WTC11 (cell line): ENCODE measurements around the gene ARHGAP32. TPM values are rescaled to one million over a fixed set of nuclear protein-coding genes. Genes with fewer than 3 reads are reported as not detected.
A peak's percentile ranks its signal among the peaks of the same experiment; 100 is the strongest.

ENCODE experiments used
- ATAC-seq: fragments of 200-7000 bp; cut with Tn5 transposase; 2 replicates; pipeline ENCODE4 v1.10.0; 2021; ENCODE audit warnings: mild to moderate bottlenecking, moderate library complexity
- CTCF ChIA-PET: fragments of 300-600 bp; sonication (Branson Sonifier 250); formaldehyde crosslinking; loops from one replicate; lab custom pipeline; 2021; ENCODE audit warnings: antibody characterized with exemption; lab: Charles Lee
- POLR2A ChIA-PET: fragments of 350-600 bp; sonication (Branson Sonifier 250); formaldehyde crosslinking; loops from one replicate; lab custom pipeline; 2021; ENCODE audit warnings: antibody characterized with exemption; lab: Charles Lee
- DNase-seq: peaks from one replicate; pipeline ENCODE4 v3.0.0; 2021; ENCODE audit warnings: low spot score
- H3K27ac Mint-ChIP-seq: 2 replicates; pipeline ENCODE4 v1.8.0; 2021; ENCODE audit warnings: mixed read lengths
- H3K27me3 Mint-ChIP-seq: 2 replicates; pipeline ENCODE4 v1.8.0; 2021; ENCODE audit warnings: low read depth, mild to moderate bottlenecking, moderate library complexity, mixed read lengths
- H3K36me3 Mint-ChIP-seq: 2 replicates; pipeline ENCODE4 v1.8.0; 2021; ENCODE audit warnings: mixed read lengths
- H3K4me1 Mint-ChIP-seq: 2 replicates; pipeline ENCODE4 v1.8.0; 2022; ENCODE audit warnings: mixed read lengths
- H3K4me3 Mint-ChIP-seq: 2 replicates; pipeline ENCODE4 v1.8.0; 2021; ENCODE audit warnings: mild to moderate bottlenecking, moderate library complexity, mixed read lengths
- H3K9me3 Mint-ChIP-seq: 2 replicates; pipeline ENCODE4 v1.8.0; 2021; ENCODE audit warnings: mixed read lengths
- CREM ChIP-seq: sonication (generic); formaldehyde crosslinking; IDR thresholded peaks from 2 replicates; pipeline ENCODE4 v1.8.1; 2022; ENCODE audit warnings: mild to moderate bottlenecking, missing genetic modification reagents, moderate library complexity
- ETV6 ChIP-seq: sonication (generic); formaldehyde crosslinking; IDR thresholded peaks from 2 replicates; pipeline ENCODE4 v1.8.1; 2022; ENCODE audit warnings: mild to moderate bottlenecking, missing genetic modification reagents
- FOXJ3 ChIP-seq: sonication (generic); formaldehyde crosslinking; IDR thresholded peaks from 2 replicates; pipeline ENCODE4 v1.9.0; 2021; ENCODE audit warnings: missing genetic modification reagents, mild to moderate bottlenecking, borderline replicate concordance
- IRF2 ChIP-seq: sonication (generic); formaldehyde crosslinking; IDR thresholded peaks from 2 replicates; pipeline ENCODE4 v1.8.0; 2022; ENCODE audit warnings: low read depth, missing genetic modification reagents, borderline replicate concordance
- JAZF1 ChIP-seq: fragments of 250-450 bp; sonication (Bioruptor Pico); IDR thresholded peaks from 2 replicates; pipeline ENCODE4 v1.9.0; 2021; ENCODE audit warnings: moderate library complexity, mild to moderate bottlenecking, inconsistent platforms
- MXD4 ChIP-seq: fragments of 250-450 bp; sonication (Bioruptor Pico); IDR thresholded peaks from 2 replicates; pipeline ENCODE4 v1.8.0; 2021; ENCODE audit warnings: mild to moderate bottlenecking, moderate library complexity, borderline replicate concordance
- NFE2L1 ChIP-seq: sonication (generic); formaldehyde crosslinking; IDR thresholded peaks from 2 replicates; pipeline ENCODE4 v1.8.1; 2023; ENCODE audit warnings: missing genetic modification reagents
- NFYB ChIP-seq: sonication (generic); formaldehyde crosslinking; conservative IDR thresholded peaks from 2 replicates; pipeline ENCODE4 v1.8.0; 2022; ENCODE audit warnings: low read depth, missing genetic modification reagents
- NR1H2 ChIP-seq: sonication (generic); formaldehyde crosslinking; IDR thresholded peaks from 2 replicates; pipeline ENCODE4 v1.9.0; 2021; ENCODE audit warnings: mild to moderate bottlenecking, moderate library complexity, missing genetic modification reagents
- SMAD4 ChIP-seq: sonication (generic); formaldehyde crosslinking; IDR thresholded peaks from 2 replicates; pipeline ENCODE4 v1.8.0; 2022; ENCODE audit warnings: mild to moderate bottlenecking, missing genetic modification reagents
- SOX15 ChIP-seq: fragments of 250-450 bp; sonication (Bioruptor Pico); IDR thresholded peaks from 2 replicates; pipeline ENCODE4 v1.9.0; 2021; ENCODE audit warnings: mild to moderate bottlenecking
- TEAD1 ChIP-seq: sonication (generic); formaldehyde crosslinking; IDR thresholded peaks from 2 replicates; pipeline ENCODE4 v1.8.0; 2022; ENCODE audit warnings: mild to moderate bottlenecking, missing genetic modification reagents
- ZBTB21 ChIP-seq: sonication (generic); formaldehyde crosslinking; IDR thresholded peaks from 2 replicates; pipeline ENCODE4 v1.8.1; 2023; ENCODE audit warnings: mild to moderate bottlenecking, missing genetic modification reagents, borderline replicate concordance
- ZNF219 ChIP-seq: sonication (generic); formaldehyde crosslinking; IDR thresholded peaks from 2 replicates; pipeline ENCODE4 v1.8.0; 2023; ENCODE audit warnings: missing genetic modification reagents, mild to moderate bottlenecking, borderline replicate concordance
- ZNF232 ChIP-seq: sonication (generic); formaldehyde crosslinking; IDR thresholded peaks from 2 replicates; pipeline ENCODE4 v1.8.0; 2022; ENCODE audit warnings: mild to moderate bottlenecking, missing genetic modification reagents
- total RNA-seq: library from RNA; stranded (reverse); gene quantifications from 3 replicates; pipeline ENCODE4 v1.2.3, GENCODE V29; 2021
- TF ChIP-seq, protein P1 (sequence below): sonication (generic); formaldehyde crosslinking; IDR thresholded peaks from 2 replicates; pipeline ENCODE4 v1.8.1; 2022; ENCODE audit warnings: mild to moderate bottlenecking, missing genetic modification reagents, moderate library complexity, borderline replicate concordance
- TF ChIP-seq, protein P2 (sequence below): fragments of 250-450 bp; sonication (Bioruptor Pico); conservative IDR thresholded peaks from 2 replicates; pipeline ENCODE4 v1.9.0; 2021; ENCODE audit warnings: mild to moderate bottlenecking
- TF ChIP-seq, protein P3 (sequence below): sonication (generic); formaldehyde crosslinking; IDR thresholded peaks from 2 replicates; pipeline ENCODE4 v1.8.0; 2022; ENCODE audit warnings: mild to moderate bottlenecking, missing genetic modification reagents
- TF ChIP-seq, protein P4 (sequence below): fragments of 250-450 bp; sonication (Bioruptor Pico); IDR thresholded peaks from 2 replicates; pipeline ENCODE4 v1.8.0; 2021; ENCODE audit warnings: mild to moderate bottlenecking
- TF ChIP-seq, protein P5 (sequence below): sonication (generic); formaldehyde crosslinking; IDR thresholded peaks from 2 replicates; pipeline ENCODE4 v1.8.1; 2022; ENCODE audit warnings: mild to moderate bottlenecking, moderate library complexity, missing genetic modification reagents

Gene ARHGAP32
- total RNA-seq, 1 experiment from 2014 or later, result 25.6 TPM

DNA sequence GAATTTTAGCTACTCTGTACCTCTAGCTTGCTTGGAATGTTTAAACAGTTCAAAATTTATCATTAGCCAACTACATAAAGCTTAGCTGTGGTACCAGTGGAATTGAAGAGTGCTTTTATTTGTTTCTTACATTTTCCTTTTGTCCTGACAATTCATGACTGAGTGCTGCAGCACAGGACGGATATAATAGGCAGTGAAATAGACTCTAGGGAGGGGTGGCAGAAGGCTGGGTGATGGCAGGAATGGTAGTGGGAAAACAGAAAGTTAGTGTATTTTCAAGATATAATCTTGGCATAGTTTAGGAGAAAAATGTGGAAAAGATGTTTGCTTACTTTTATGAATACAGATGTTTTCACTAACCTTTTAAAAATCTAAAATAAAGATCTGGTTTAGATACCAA lies 31.1 kb upstream of the ARHGAP32 start:
- TF ChIP-seq ZNF219 (CRISPR knock-in tag) (no peak), CREM (CRISPR knock-in tag) (no peak), ZBTB21 (CRISPR knock-in tag) (no peak), ZNF232 (CRISPR knock-in tag) (no peak), NFYB (CRISPR knock-in tag) (no peak), FOXJ3 (CRISPR knock-in tag) (no peak), NFE2L1 (no peak), IRF2 (CRISPR knock-in tag) (no peak)
- TF ChIP-seq, protein P1, sequence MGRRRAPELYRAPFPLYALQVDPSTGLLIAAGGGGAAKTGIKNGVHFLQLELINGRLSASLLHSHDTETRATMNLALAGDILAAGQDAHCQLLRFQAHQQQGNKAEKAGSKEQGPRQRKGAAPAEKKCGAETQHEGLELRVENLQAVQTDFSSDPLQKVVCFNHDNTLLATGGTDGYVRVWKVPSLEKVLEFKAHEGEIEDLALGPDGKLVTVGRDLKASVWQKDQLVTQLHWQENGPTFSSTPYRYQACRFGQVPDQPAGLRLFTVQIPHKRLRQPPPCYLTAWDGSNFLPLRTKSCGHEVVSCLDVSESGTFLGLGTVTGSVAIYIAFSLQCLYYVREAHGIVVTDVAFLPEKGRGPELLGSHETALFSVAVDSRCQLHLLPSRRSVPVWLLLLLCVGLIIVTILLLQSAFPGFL, result no peak
- TF ChIP-seq, protein P2, sequence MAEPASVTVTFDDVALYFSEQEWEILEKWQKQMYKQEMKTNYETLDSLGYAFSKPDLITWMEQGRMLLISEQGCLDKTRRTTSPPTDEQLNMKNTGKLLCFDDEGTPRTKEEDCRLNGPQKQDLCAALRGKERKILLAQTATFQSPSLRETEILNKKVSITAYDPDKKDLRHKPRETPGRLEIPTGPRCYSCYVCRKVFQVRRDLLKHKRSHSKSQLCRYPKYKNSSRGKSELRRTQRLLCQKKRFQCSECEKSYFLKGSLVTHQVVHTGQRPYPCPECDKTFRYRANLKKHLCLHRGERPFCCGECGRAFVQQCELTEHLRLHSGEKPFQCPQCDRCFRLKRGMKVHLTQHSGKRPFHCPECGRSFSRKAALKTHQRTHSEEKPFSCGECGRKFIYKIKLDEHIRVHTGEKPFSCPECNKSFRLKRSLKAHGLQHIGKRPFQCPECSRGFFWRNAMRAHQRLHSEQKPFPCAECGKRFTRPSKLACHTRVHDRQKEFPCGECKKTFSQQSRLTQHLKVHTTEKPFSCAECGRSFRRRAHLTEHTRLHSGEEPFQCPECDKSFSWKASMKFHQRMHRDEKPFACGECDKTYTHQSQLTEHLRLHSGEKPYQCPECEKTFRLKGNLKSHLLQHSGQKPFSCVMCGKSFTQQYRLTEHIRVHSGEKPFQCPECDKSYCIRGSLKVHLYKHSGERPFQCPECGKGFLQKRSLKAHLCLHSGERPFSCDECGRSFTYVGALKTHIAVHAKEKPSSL (CRISPR knock-in tag), result no peak
- TF ChIP-seq, all 79 proteins: peak for 0
- POLR2A ChIA-PET, result no interaction called here
- H3K27ac Mint-ChIP-seq, result 0 out of 2 replicates have a peak overlapping the region, but pooled peaks have one; percentile 3
- DNase-seq (no peak), ATAC-seq (no peak)
- peaks cover 32% of the 10 kb centered on the region for H3K36me3 Mint-ChIP-seq
- peaks cover 45% of the 10 kb centered on the region for H3K4me1 Mint-ChIP-seq
- no peak overlapping the region for H3K4me3 Mint-ChIP-seq
- H3K27me3 Mint-ChIP-seq, result no peaks in the 10 kb centered on the region; the same call in 1 of the 2 replicates
- CTCF ChIA-PET, result interaction anchor here (1.5 kb wide), 1 partner anchor 14 kb away, joined by 3 read pairs; no protein-coding TSS in a partner anchor
- H3K9me3 Mint-ChIP-seq, result peaks cover 34% of the 10 kb centered on the region

DNA sequence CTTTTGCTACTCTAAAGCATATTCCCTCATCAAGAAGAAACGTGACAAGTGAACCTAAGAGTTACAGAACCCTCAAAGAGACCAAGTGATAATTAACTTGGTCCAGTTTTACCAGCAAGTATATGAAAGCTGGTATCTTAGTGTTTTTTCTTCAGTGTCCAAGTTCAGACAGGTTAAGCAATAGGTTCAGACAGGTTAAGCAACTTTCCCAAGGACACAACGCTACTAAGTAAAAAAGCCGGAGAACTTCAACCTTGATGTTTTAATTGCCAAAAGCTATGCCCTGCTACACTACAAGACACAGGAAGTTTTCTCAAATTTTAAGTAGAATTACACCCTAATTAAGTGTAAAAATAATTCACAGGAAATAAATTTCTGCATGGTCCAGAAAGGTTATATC lies 30.0 kb upstream of the ARHGAP32 start:
- H3K4me3 Mint-ChIP-seq, result no peak overlapping the region
- no peak for DNase-seq
- no peak for TF ChIP-seq MXD4 (CRISPR knock-in tag)
- TF ChIP-seq, protein P3, sequence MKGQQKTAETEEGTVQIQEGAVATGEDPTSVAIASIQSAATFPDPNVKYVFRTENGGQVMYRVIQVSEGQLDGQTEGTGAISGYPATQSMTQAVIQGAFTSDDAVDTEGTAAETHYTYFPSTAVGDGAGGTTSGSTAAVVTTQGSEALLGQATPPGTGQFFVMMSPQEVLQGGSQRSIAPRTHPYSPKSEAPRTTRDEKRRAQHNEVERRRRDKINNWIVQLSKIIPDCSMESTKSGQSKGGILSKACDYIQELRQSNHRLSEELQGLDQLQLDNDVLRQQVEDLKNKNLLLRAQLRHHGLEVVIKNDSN (CRISPR knock-in tag), result no peak
- no peak for TF ChIP-seq IRF2 (CRISPR knock-in tag)
- TF ChIP-seq, all 79 proteins: peak for 0
- H3K4me1 Mint-ChIP-seq, result peaks cover 51% of the 10 kb centered on the region
- H3K36me3 Mint-ChIP-seq, result peaks cover 22% of the 10 kb centered on the region
- H3K27me3 Mint-ChIP-seq, result no peaks in the 10 kb centered on the region; the same call in 1 of the 2 replicates
- no peak overlapping the region for H3K27ac Mint-ChIP-seq
- ChIA-PET CTCF (no interaction called here), POLR2A (no interaction called here)
- no peak for ATAC-seq
- H3K9me3 Mint-ChIP-seq, result peaks cover 23% of the 10 kb centered on the region

DNA sequence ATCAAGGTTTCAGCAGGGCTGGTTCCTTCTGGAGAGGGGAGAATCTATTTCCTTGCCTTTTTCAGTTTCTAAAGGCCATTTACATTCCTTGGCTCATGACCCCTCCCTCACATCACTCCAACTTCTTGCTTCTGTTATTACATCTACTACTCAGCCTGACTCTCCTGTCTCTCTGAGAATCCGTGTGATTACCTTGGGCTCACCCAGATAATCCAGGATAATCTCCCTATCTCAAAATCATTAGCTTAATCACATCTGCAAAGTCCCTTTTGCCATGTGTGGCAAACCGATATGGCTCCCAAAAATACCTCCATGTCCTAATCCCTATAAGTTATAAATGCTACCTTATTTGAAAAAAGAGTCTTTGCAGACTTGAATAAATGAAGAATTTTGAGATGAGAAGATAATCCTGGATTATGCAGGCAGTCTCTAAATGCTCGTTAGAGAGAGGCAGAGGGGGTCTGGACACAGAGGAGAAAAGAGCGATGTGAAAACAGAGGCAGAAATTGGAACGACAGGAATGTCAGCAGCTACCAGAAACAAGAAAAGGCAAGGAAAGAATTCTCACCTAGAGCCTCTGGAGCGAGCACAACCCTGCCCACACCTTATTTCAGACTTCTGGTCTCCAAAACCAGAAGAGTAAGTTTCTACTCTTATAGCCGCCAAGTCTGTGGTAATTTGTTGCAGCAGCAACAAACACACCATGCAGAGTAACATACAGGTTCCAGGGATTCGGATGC lies 23.6 kb upstream of the ARHGAP32 start:
- Mint-ChIP-seq H3K27ac (peak overlapping the region; percentile 98), H3K27me3 (no peaks in the 10 kb centered on the region), H3K9me3 (peaks cover 3% of the 10 kb centered on the region; the same call in 1 of the 2 replicates), H3K4me3 (peak overlapping the region; percentile 29; the same call in 1 of the 2 replicates), H3K4me1 (peaks cover 72% of the 10 kb centered on the region), H3K36me3 (no peaks in the 10 kb centered on the region)
- DNase-seq (peak; percentile 14), ATAC-seq (peak; percentile 92)
- ChIA-PET CTCF (interaction anchor here (0.7 kb wide), 2 partner anchors 116 to 568 kb away, joined by 3 to 4 read pairs; no protein-coding TSS in a partner anchor), POLR2A (no interaction called here)
- TF ChIP-seq NR1H2 (CRISPR knock-in tag) (no peak), ZNF232 (CRISPR knock-in tag) (no peak), JAZF1 (no peak), SMAD4 (CRISPR knock-in tag) (no peak), SOX15 (CRISPR knock-in tag) (no peak), TEAD1 (CRISPR knock-in tag) (no peak; the same call in 1 of the 2 replicates), ETV6 (CRISPR knock-in tag) (no peak)
- TF ChIP-seq, protein P2 (CRISPR knock-in tag), result no peak
- TF ChIP-seq, protein P4, sequence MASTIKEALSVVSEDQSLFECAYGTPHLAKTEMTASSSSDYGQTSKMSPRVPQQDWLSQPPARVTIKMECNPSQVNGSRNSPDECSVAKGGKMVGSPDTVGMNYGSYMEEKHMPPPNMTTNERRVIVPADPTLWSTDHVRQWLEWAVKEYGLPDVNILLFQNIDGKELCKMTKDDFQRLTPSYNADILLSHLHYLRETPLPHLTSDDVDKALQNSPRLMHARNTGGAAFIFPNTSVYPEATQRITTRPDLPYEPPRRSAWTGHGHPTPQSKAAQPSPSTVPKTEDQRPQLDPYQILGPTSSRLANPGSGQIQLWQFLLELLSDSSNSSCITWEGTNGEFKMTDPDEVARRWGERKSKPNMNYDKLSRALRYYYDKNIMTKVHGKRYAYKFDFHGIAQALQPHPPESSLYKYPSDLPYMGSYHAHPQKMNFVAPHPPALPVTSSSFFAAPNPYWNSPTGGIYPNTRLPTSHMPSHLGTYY (CRISPR knock-in tag), result no peak
- TF ChIP-seq, protein P5, sequence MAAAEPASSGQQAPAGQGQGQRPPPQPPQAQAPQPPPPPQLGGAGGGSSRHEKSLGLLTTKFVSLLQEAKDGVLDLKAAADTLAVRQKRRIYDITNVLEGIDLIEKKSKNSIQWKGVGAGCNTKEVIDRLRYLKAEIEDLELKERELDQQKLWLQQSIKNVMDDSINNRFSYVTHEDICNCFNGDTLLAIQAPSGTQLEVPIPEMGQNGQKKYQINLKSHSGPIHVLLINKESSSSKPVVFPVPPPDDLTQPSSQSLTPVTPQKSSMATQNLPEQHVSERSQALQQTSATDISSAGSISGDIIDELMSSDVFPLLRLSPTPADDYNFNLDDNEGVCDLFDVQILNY, result no peak
